GM20431 (cell line): Measurements from ENCODE around the gene TGM4.
"Not testable (repeated sequence)": the region's sequence is repeated elsewhere in the genome, so short reads cannot be mapped to it uniquely, and the experiment has no call there.

Experiments
- in situ Hi-C: fragments of 300-500 bp; cut with MseI, MboI; formaldehyde crosslinking; loops from one replicate; pipeline ENCODE4 v1.15.0; 2020; ENCODE audit warnings: low sequenced_read_pairs; ENCODE audit not compliant: unreplicated experiment

The TGM4 gene

DNA sequence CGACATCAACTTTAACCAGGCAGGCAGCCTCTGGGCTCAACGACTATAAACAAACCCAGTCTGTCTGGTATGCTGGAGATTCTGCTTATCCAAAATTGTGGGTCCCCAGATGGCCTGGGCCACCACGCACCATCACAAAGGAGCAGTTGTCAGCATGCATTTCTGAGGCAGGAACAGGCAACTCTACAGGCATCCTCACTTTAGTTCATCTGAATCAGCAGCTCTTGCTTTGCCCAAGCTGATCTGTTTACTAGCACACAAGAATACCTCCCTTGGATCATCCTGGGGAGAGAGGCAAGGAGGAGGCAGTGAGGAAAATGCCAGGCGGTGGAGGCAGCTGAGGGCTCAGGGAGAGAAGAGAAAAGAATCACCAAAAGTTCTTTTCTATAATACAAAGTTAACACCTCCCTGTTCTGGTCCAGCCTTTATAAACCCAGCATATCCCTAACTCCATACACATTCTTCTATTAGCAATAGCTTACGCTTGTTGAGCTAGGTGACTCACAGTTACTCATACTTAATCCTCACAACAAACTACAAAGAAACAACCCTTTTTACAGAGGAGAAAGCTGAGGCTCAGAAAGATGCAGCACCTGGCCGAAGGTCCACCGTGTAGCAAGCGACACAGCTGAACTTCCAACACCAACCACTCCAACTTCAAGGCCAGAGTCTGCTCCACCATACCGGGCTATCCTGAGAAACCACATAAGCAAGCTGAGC lies 68.0 kb downstream of the TGM4 start:
- in situ Hi-C loops: no loop called here

- in situ Hi-C loops: no loop called here
Measured at GRCh38 chr3:44948239-44948638, 73.8 kb downstream of the TGM4 start.

GRCh38 chr3:44949770-44950169 lies 75.4 kb downstream of the TGM4 start:
- in situ Hi-C loops: not testable (repeated sequence)

DNA sequence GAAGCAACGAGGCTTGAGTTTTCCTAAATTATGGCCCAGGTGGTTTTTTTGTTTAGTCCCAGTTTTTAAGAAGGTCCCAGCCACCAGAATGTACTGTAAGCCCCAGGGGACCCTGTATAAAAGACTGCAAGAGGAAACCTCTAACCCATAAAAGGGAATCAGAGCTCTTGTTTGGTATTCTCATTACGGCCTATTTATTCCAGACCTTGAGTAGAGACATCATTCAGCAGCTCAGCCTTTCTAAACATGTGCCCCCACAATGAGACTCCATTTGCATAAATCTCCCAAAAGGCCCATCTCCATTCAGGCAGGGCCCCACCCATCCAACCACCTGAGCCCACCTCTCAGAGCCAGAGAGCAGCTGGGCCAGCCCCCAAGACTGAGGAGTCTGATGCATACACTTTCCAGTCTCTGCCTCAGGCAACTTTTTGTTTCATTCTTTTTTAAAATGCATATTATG lies 75.9 kb downstream of the TGM4 start:
- in situ Hi-C loops: no loop called here

DNA sequence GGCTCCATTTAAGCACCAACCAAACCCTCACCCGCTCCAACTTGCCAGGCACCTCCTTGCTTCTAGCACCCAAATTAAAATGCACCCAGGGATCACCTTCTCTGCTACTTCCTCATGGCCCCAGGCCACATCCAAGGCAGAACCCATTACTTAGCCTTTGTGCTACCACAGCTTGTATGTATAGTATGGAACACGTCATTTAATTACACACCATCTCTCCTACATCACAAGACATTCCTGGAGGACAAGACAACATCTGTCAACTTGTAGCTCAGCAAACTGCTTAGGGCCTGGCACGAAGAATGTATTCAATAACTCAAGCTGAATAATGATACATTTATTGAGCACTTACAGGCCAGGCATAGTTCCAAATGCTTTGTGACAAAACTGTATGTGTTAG lies 78.3 kb downstream of the TGM4 start:
- in situ Hi-C loops: no loop called here

DNA sequence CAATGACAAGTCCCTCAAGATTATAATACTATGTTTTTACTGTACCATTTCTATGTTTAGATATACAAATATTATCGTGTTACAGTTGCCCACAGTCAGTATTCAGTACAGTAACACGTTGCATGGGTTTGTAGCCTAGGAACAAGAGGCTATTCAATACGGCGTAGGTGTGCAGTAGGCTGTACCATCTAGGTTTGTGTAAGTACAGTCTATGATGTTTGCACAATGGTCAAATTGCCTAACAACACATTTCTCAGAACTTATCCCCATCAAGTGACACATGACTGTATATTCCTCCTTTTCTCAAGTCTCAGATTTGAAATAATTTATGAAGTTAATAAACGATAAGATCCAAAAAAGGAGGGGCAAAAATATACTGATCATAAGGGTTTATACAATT lies 79.9 kb downstream of the TGM4 start:
- in situ Hi-C loops: no loop called here

DNA sequence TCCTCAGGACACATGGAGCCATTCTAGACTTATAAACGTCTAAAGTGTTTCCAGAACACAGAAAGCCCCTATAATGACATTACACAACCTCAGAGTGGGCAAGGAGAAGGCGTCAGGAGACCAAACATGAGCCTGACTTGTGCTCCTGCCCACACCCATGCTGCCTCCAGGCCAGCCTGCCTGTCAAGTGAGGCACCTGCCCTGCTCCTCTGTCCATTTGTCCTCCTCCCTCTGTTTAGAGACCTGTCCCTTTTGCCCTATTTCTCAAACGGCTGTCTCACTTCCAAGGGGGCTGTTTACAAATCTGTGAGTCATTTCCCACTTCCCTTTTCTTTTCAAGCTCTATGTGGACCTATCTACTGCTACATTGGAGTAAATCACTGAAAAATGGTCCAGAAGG lies 80.6 kb downstream of the TGM4 start:
- in situ Hi-C loops: no loop called here

DNA sequence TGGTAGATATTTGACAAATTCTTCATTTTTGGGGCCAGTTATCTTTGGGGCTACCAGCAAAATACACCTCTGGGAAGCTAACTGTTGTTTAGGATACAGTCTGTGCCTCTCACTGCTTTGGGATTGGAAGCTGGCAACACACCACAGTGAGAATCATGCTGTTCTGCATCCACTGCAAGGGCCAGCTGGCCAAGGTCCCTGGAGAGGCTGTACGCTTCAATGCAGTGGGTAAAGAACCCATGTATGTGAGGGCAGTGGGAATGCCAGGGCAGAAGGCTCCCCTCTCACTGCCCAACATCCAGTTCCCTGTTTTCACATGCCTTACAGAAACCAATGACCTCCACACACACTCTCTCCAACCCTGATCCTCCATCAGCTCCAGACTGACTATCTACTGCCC lies 81.5 kb downstream of the TGM4 start:
- in situ Hi-C loops: no loop called here

DNA sequence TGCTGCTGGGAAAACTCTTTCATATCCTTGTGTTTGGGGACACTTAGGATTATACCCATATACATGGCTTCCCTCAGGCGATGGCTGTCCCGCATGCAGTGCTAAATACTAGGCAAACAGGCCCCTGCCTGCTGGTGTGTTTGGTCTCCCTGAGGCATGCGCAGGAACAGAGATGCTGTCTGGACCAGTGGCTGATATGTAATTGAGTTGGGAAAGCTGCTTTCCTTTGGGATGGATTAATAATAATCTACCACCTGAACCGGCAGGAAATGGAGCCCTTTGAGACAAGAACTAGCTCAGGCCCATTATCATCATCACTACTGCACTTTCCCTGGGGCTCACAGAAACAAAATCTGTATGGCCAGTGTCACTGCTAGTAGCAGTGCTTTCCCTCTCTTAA lies 83.6 kb downstream of the TGM4 start:
- in situ Hi-C loops: no loop called here

DNA sequence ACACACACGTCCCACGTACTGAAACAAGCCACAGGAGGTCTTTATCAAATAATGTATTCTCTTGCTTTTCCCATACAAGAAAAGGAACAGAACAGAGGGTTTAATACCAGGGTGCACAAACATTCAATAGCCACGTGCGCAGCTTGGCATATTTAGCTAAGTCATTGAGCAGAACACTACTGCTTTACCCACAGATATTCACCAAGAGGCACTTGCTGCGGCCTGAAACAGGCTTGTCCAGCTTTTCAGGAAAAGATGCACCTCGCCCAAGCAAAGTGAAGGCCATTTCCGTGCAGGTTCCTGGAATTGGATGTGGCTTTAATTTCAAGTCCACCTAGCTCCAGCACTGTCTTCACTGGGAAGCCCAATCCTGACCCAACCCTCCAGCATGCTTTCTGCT lies 84.0 kb downstream of the TGM4 start:
- in situ Hi-C loops: no loop called here

DNA sequence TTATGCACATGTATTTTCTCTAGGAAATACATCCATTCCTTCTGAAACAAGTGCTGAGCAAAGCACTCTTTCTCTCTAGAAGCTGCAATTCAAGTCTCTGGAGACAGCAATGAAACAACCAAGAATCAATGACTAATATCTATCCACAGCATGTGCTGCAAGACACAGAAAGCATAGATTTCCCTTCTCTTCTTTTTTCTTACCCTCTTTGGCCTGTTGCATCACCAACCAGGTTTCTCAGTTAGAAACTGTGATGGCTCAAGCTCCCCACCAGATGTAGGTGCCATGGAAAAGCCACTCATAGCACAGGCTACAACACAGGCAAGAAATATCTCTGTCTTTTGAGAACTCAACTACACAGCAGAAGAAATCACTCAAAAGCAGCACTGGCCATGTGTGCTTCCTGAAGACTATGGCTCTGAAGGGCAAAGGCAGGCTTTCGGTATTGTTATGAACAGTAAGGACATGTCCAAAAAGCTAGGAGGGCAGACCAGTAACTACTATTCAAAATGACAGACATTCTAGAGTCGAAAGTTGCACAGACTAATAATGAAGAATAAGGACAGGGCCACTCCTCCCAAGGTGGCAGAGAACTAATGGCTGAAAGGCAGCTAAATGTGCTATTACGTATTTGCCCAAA lies 86.1 kb downstream of the TGM4 start:
- in situ Hi-C loops: no loop called here

GRCh38 chr3:44961888-44962287 lies 87.5 kb downstream of the TGM4 start:
- in situ Hi-C loops: no loop called here

- in situ Hi-C loops: no loop called here
Measured at GRCh38 chr3:44962621-44963393, 88.4 kb downstream of the TGM4 start.

DNA sequence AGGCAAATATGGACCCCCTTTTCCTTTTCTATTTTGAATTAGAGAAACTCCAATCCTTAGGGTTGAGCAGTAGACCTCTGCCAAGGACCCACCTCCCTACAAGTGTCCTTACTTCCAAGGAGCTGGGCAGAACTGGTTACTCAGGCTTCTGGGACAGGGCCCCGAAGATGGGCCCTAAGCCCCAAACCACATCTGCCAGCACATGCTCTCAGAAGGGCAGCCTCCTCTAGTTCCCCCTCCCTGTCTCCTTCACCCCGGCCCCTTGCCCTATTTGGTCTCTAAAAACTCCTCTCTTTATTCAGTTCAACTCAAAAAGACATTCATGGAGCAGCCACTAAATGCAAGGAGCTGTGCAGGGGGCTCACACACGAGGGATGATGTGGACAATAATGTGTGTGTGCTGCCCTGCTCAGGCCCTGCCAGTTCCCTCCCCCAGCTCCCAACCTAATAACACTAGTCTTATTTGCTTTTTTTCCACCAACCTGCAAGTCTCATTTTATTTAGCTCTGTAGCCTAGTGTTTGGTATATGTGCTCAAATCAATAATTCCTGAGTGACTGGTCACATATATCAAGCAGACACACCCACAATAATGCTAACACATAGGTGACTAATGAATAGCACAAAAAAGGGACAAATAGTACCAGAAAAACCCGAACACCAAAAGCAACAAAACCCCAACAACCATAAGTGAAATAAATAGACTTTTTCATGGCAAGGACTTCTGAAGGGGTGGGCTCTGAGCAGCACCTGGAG lies 89.3 kb downstream of the TGM4 start:
- in situ Hi-C loops: no loop called here
